ENCODE results near the gene PPP1R2C.

Gene PPP1R2C

GRCh38 chrX:42732506-42732905, 45.5 kb downstream of the PPP1R2C start:
- TF ChIP-seq PAX5 (IDR thresholded peaks at IDR 0.05; ENCODE audit: insufficient read depth, low read length, severe bottlenecking) (no peak), POU2F2 (IDR thresholded peaks at IDR 0.05; ENCODE audit: low read depth, low read length) (no peak), SPI1 (IDR thresholded peaks at IDR 0.05; ENCODE audit: low read depth, low read length) (no peak), POLR2AphosphoS5 (IDR thresholded peaks at IDR 0.05; ENCODE audit: low read depth, low read length) (no peak), POLR2A (IDR thresholded peaks at IDR 0.05; ENCODE audit: low read depth, low read length) (no peak)
- FAIRE-seq (no peak), DNase-seq (ENCODE audit: insufficient read length, low spot score) (no peak)
